Caco-2 (cell line): ENCODE data around the gene PIGQ. TPM values are rescaled to one million over a fixed set of nuclear protein-coding genes. Genes with fewer than 3 reads are reported as not detected.

Source experiments
- BruUV-seq: library from RNA; stranded (reverse); fragments of 400-500 nt; replicated peaks from 2 replicates; lab custom pipeline; 2021; lab: Mats Ljungman, UMichigan
- CTCF ChIA-PET: fragments of 300-600 bp; sonication (Branson Sonifier 250); formaldehyde crosslinking; loops from one replicate; lab custom pipeline; 2022; ENCODE audit warnings: antibody characterized with exemption; lab: Charles Lee
- POLR2A ChIA-PET: fragments of 300-600 bp; sonication (Branson Sonifier 250); formaldehyde crosslinking; loops from one replicate; lab custom pipeline; 2022; ENCODE audit warnings: antibody characterized with exemption; lab: Charles Lee
- DNase-seq, 2 experiments: peaks; one replicate each; pipeline versions ENCODE4 v3.0.0 to v3.0.0-alpha.2; 2020 to 2022
- H3K27me3 ChIP-seq: replicated peaks from 2 replicates; pipeline ENCODE4 v1.6.0; 2011; ENCODE audit warnings: low read length; ENCODE audit not compliant: control insufficient read depth, insufficient read depth
- H3K36me3 ChIP-seq: 2 replicates; pipeline ENCODE4 v1.5.1; 2011; ENCODE audit warnings: low read length; ENCODE audit not compliant: control insufficient read depth, insufficient read depth
- H3K4me1 ChIP-seq: fragments of 250-450 bp; sonication (Bioruptor Pico); 2 replicates; pipeline ENCODE4 v1.5.1; 2020; ENCODE audit warnings: mild to moderate bottlenecking
- H3K4me3 ChIP-seq: 2 replicates; pipeline ENCODE4 v1.5.1; 2011; ENCODE audit warnings: low read depth, mild to moderate bottlenecking, control low read depth, low read length
- H3K9me3 ChIP-seq: fragments of 250-450 bp; sonication (Bioruptor Pico); 2 replicates; pipeline ENCODE4 v1.5.1; 2020; ENCODE audit warnings: mild to moderate bottlenecking, moderate library complexity
- H3K27ac Mint-ChIP-seq: one replicate; pipeline ENCODE4 v1.8.0; 2022; ENCODE audit warnings: mixed read lengths; ENCODE audit not compliant: unreplicated experiment
- H3K27me3 Mint-ChIP-seq: one replicate; pipeline ENCODE4 v1.8.0; 2022; ENCODE audit warnings: mixed read lengths; ENCODE audit not compliant: insufficient read depth, unreplicated experiment
- H3K36me3 Mint-ChIP-seq: one replicate; pipeline ENCODE4 v1.8.0; 2022; ENCODE audit warnings: mild to moderate bottlenecking, mixed read lengths; ENCODE audit not compliant: insufficient read depth, unreplicated experiment
- H3K4me1 Mint-ChIP-seq: one replicate; pipeline ENCODE4 v1.8.0; 2022; ENCODE audit warnings: low read depth, mixed read lengths; ENCODE audit not compliant: unreplicated experiment
- H3K4me3 Mint-ChIP-seq: one replicate; pipeline ENCODE4 v1.8.0; 2022; ENCODE audit warnings: mild to moderate bottlenecking, moderate library complexity, mixed read lengths; ENCODE audit not compliant: unreplicated experiment
- H3K9me3 Mint-ChIP-seq: one replicate; pipeline ENCODE4 v1.8.0; 2022; ENCODE audit warnings: mixed read lengths; ENCODE audit not compliant: unreplicated experiment
- intact Hi-C: fragments of 100-400 bp; cut with micrococcal nuclease; formaldehyde crosslinking; loops from one replicate; pipeline ENCODE4 v1.10.0; 2022; ENCODE audit not compliant: unreplicated experiment
- total RNA-seq: library from RNA; stranded (reverse); gene quantifications from 2 replicates; pipeline ENCODE4 v1.2.3, GENCODE V29; 2022
- TF ChIP-seq, protein P1 (sequence below), 2 experiments: fragments of 200-600 bp in 1 of 2; IDR thresholded peaks; 1 replicate in 1 of 2; 2 replicates in 1 of 2; pipeline versions ENCODE4 v1.5.1 to v1.8.0; 2011 to 2022; ENCODE audit warnings: antibody characterized with exemption in 1 of 2, control low read depth in 1 of 2, inconsistent platforms in 1 of 2, low read depth in 1 of 2, low read length in 1 of 2, mild to moderate bottlenecking in 1 of 2, moderate library complexity in 1 of 2; ENCODE audit not compliant: insufficient read depth in 1 of 2, severe bottlenecking in 1 of 2, unreplicated experiment in 1 of 2

The PIGQ gene
- total RNA-seq, 1 experiment from 2014 or later: 45.8 TPM

DNA sequence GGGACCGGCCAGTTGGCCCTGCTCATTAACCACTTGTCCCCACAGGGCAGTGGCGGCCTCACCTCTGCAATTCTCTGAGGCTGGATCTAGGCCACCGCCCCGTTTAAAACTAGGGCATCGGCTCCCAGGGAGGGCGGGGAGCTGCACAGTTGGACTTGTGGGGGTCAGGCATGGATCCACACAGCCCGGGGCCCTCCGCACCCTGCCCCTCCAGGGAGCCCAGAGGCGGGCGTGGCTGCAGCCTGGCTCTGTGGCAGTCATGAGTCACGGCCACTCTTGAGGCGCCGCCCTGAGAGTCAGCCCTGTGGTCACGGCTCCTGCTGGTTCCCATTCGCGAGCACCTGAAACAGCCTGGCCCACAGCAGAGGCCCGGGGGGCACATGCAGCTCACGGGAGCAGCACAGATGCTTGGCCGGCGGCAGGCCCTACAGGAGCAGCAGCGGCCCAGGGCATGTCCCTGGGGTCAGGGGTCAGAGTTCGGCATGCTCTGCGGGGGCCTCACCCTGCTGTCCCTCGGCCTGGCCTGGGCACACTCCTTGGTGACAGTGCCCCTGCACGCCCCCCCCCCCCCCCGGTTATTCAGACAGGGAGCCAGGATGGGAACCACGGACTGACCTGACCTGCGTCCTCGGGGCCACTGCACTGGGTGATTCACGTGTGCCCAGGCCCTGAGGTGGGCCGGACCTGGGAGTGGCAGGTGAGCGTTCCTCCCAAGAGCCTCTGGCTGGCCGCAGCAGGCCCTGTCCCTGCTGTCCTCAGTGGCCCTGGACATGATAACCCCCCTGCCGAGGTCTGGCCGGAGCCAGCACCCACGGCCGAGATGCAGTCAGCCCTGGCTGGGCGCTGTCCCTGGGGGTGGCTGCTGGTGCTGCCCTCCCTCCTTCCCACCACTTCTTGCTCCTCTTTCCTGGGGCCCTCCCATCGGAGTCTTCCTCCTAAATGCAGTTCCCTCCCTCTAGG, 34.0 kb upstream of the PIGQ start:
- Mint-ChIP-seq H3K36me3 (peaks cover 34% of the 10 kb centered on the region), H3K27ac (peak overlapping the region; percentile 69), H3K9me3 (no peaks in the 10 kb centered on the region), H3K27me3 (no peaks in the 10 kb centered on the region), H3K4me3 (no peak overlapping the region), H3K4me1 (no peaks in the 10 kb centered on the region)
- H3K4me3 ChIP-seq: no peak overlapping the region
- no peaks in the 10 kb centered on the region for H3K9me3 ChIP-seq
- POLR2A ChIA-PET: interaction anchor here (1.8 kb wide), 1 partner anchor 100 kb away, joined by 4 read pairs; the partner anchor contains the start of gene METTL26
- no peak for DNase-seq
- H3K4me1 ChIP-seq: peaks cover 28% of the 10 kb centered on the region
- intact Hi-C loops: no loop called here
- TF ChIP-seq, protein P1, sequence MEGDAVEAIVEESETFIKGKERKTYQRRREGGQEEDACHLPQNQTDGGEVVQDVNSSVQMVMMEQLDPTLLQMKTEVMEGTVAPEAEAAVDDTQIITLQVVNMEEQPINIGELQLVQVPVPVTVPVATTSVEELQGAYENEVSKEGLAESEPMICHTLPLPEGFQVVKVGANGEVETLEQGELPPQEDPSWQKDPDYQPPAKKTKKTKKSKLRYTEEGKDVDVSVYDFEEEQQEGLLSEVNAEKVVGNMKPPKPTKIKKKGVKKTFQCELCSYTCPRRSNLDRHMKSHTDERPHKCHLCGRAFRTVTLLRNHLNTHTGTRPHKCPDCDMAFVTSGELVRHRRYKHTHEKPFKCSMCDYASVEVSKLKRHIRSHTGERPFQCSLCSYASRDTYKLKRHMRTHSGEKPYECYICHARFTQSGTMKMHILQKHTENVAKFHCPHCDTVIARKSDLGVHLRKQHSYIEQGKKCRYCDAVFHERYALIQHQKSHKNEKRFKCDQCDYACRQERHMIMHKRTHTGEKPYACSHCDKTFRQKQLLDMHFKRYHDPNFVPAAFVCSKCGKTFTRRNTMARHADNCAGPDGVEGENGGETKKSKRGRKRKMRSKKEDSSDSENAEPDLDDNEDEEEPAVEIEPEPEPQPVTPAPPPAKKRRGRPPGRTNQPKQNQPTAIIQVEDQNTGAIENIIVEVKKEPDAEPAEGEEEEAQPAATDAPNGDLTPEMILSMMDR (IDR thresholded peaks at IDR 0.05; ENCODE audit: insufficient read depth in 1 of 2, low read depth in 1 of 2, low read length in 1 of 2, severe bottlenecking in 1 of 2, unreplicated experiment in 1 of 2): no peak
- no TSS peak for BruUV-seq
- peaks cover 2% of the 10 kb centered on the region; the same call in 1 of the 2 replicates for H3K36me3 ChIP-seq
- H3K27me3 ChIP-seq: no peaks in the 10 kb centered on the region
- CTCF ChIA-PET: no interaction called here

DNA sequence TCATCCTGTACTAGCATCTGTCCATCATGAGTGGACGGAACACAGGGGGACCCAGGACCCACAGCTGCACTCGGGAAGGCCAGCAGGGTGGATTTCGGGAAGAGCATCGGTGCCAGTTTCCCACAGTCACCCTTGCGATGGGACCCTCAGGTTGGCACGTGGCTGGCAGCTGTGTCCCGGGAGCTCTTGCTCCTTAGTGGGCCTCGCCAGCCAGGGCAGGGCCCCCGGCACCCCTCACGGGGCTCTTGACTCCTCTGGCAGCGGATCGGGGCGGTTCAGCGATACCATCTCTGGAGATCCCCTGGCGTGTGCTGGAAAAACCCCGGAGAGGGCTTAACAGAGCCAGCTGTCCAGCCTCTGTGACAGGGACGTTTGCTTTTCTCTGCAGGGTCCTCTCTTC, 33.0 kb upstream of the PIGQ start:
- Mint-ChIP-seq H3K9me3 (no peaks in the 10 kb centered on the region), H3K4me3 (no peak overlapping the region), H3K27me3 (no peaks in the 10 kb centered on the region), H3K36me3 (peaks cover 40% of the 10 kb centered on the region), H3K4me1 (no peaks in the 10 kb centered on the region), H3K27ac (no peak overlapping the region)
- intact Hi-C loops: no loop called here
- H3K4me3 ChIP-seq: no peak overlapping the region
- H3K36me3 ChIP-seq: peaks cover 4% of the 10 kb centered on the region; the same call in 1 of the 2 replicates
- POLR2A ChIA-PET: no interaction called here
- CTCF ChIA-PET: no interaction called here
- H3K27me3 ChIP-seq: no peaks in the 10 kb centered on the region
- BruUV-seq: no TSS peak
- no peaks in the 10 kb centered on the region for H3K9me3 ChIP-seq
- H3K4me1 ChIP-seq: peaks cover 28% of the 10 kb centered on the region
- TF ChIP-seq, protein P1 (IDR thresholded peaks at IDR 0.05; ENCODE audit: insufficient read depth in 1 of 2, low read depth in 1 of 2, low read length in 1 of 2, severe bottlenecking in 1 of 2, unreplicated experiment in 1 of 2): no peak
- no peak for DNase-seq

DNA sequence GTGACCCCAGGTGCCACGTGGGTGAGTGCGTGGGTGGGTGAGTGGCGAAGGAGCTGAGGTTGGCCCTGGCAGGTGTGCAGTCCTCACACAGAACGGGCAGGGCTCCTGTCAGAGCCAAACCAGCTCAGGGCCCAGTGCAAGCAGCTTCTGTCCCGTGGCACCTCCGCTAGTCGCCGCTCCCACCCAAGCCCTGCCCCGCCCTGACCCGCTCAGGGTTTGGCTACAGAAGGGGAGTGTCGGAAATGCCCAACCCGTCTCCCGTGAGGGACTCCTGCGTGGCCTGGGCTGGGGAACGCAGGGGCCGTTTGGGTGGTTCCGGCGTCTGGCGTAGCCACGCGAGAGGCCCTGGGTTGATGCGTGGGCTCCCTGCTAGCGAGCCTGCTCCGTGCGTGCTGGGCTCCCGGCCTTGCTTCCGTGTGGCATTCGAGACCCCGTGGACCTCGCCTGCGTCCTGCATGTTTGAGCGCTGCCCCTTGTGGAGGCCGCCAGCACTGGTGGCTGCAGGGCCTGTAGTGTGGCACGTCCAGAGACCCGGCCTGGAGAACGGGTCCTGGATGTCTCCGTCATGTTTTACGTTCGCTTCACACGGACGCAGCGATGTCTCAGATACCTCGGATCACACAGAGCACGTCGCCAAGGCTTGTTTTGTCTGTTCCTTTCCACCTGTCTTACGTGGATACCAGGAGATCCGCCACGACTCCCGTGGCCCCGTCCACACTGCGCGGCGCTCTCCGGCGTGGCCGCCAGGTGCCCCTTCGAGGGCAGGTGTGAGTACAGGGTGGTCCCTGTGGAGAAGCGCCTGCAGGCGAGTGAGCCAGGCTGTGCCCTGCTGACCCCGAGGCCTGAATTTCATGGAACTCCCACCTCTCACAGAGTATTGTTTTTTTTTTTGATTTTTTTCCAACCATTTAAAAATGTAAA, 32.1 kb upstream of the PIGQ start:
- TF ChIP-seq, protein P1 (IDR thresholded peaks at IDR 0.05; ENCODE audit: insufficient read depth in 1 of 2, low read depth in 1 of 2, low read length in 1 of 2, severe bottlenecking in 1 of 2, unreplicated experiment in 1 of 2): peak in 1 of 2 experiments; percentile 21
- Mint-ChIP-seq H3K36me3 (peaks cover 40% of the 10 kb centered on the region), H3K4me3 (no peak overlapping the region), H3K27me3 (no peaks in the 10 kb centered on the region), H3K4me1 (no peaks in the 10 kb centered on the region), H3K27ac (no peak overlapping the region), H3K9me3 (no peaks in the 10 kb centered on the region)
- Histone ChIP-seq H3K27me3 (no peaks in the 10 kb centered on the region), H3K4me1 (peaks cover 28% of the 10 kb centered on the region), H3K4me3 (no peak overlapping the region), H3K9me3 (no peaks in the 10 kb centered on the region), H3K36me3 (peaks cover 4% of the 10 kb centered on the region; the same call in 1 of the 2 replicates)
- intact Hi-C loops: no loop called here
- no TSS peak for BruUV-seq
- CTCF ChIA-PET: interaction anchor here (0.8 kb wide), 1 partner anchor 10 kb away, joined by 5 read pairs; the partner anchor contains the start of gene CAPN15
- DNase-seq: no peak
- POLR2A ChIA-PET: no interaction called here
